OCI-LY7 (cell line): ENCODE results near the gene PCDHB9.
"Not testable (repeated sequence)": the region's sequence is repeated elsewhere in the genome, so short reads cannot be mapped to it uniquely, and the experiment has no call there.

Experiments used
- EZH2phosphoT487 ChIP-seq: fragments of 200-600 bp; sonication (generic); IDR thresholded peaks from 2 replicates; pipeline ENCODE4 v1.6.1; 2018; ENCODE audit warnings: low read depth, borderline replicate concordance, mild to moderate bottlenecking, mixed run types, antibody characterized with exemption, low read length, moderate library complexity, mixed read lengths
- TF ChIP-seq, protein P1 (sequence below): fragments of 200-600 bp; sonication (generic); conservative IDR thresholded peaks from 2 replicates; pipeline ENCODE4 v1.5.1; 2014; ENCODE audit warnings: mild to moderate bottlenecking, antibody characterized with exemption, low read length, moderate library complexity, mixed read lengths

DNA sequence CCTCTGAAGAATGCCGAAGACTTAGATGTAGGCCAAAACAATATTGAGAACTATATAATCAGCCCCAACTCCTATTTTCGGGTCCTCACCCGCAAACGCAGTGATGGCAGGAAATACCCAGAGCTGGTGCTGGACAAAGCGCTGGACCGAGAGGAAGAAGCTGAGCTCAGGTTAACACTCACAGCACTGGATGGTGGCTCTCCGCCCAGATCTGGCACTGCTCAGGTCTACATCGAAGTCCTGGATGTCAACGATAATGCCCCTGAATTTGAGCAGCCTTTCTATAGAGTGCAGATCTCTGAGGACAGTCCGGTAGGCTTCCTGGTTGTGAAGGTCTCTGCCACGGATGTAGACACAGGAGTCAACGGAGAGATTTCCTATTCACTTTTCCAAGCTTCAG, 27.6 kb downstream of the PCDHB9 start:
- TF ChIP-seq, protein P1, sequence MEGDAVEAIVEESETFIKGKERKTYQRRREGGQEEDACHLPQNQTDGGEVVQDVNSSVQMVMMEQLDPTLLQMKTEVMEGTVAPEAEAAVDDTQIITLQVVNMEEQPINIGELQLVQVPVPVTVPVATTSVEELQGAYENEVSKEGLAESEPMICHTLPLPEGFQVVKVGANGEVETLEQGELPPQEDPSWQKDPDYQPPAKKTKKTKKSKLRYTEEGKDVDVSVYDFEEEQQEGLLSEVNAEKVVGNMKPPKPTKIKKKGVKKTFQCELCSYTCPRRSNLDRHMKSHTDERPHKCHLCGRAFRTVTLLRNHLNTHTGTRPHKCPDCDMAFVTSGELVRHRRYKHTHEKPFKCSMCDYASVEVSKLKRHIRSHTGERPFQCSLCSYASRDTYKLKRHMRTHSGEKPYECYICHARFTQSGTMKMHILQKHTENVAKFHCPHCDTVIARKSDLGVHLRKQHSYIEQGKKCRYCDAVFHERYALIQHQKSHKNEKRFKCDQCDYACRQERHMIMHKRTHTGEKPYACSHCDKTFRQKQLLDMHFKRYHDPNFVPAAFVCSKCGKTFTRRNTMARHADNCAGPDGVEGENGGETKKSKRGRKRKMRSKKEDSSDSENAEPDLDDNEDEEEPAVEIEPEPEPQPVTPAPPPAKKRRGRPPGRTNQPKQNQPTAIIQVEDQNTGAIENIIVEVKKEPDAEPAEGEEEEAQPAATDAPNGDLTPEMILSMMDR: not testable (repeated sequence)
- TF ChIP-seq EZH2phosphoT487: not testable (repeated sequence)
